ENCODE results near the gene TBL1X. TPM values are rescaled to one million over a fixed set of nuclear protein-coding genes. Genes with fewer than 3 reads are reported as not detected.

The TBL1X gene
- total and polyA plus RNA-seq, 2 of the 13 experiments (the other 11 are each of a cell fraction or from before 2014, with no cell fraction given): 17.6 to 19.9 TPM

GRCh38 chrX:9464435-9465371 is at the start of gene TBL1X (continued):
- TF ChIP-seq KIAA2018 (CRISPR knock-in tag; IDR thresholded peaks at IDR 0.05; ENCODE audit: borderline replicate concordance) (no peak), SIN3A (IDR thresholded peaks at IDR 0.05; ENCODE audit: borderline replicate concordance, low read depth, low read length) (no peak), ZBTB7A (CRISPR knock-in tag; IDR thresholded peaks at IDR 0.05) (no peak), TBP (CRISPR knock-in tag; IDR thresholded peaks at IDR 0.05) (no peak), KDM4B (CRISPR knock-in tag; IDR thresholded peaks at IDR 0.05) (no peak), MEF2D (CRISPR knock-in tag; IDR thresholded peaks at IDR 0.05) (no peak), ISX (CRISPR knock-in tag; conservative IDR thresholded peaks at IDR 0.05) (no peak), TBX3 (IDR thresholded peaks at IDR 0.05; ENCODE audit: borderline replicate concordance) (no peak), ZNF780A (CRISPR knock-in tag; IDR thresholded peaks at IDR 0.05) (no peak), SMARCE1 (IDR thresholded peaks at IDR 0.05; ENCODE audit: borderline replicate concordance) (no peak), ZMAT3 (CRISPR knock-in tag; conservative IDR thresholded peaks at IDR 0.05) (no peak), NFE2L1 (CRISPR knock-in tag; IDR thresholded peaks at IDR 0.05; ENCODE audit: borderline replicate concordance) (no peak), BRCA1 (CRISPR knock-in tag; IDR thresholded peaks at IDR 0.05) (no peak), ZNF496 (CRISPR knock-in tag; IDR thresholded peaks at IDR 0.05; ENCODE audit: insufficient replicate concordance) (no peak), SAFB2 (CRISPR knock-in tag; IDR thresholded peaks at IDR 0.05; ENCODE audit: borderline replicate concordance, low read depth) (no peak), ZNF256 (CRISPR knock-in tag; conservative IDR thresholded peaks at IDR 0.05) (no peak), ZNF468 (CRISPR knock-in tag; IDR thresholded peaks at IDR 0.05) (no peak), GTF2F1 (IDR thresholded peaks at IDR 0.05; ENCODE audit: low read length) (no peak), SMYD3 (CRISPR knock-in tag; IDR thresholded peaks at IDR 0.05) (no peak), TFDP2 (CRISPR knock-in tag; IDR thresholded peaks at IDR 0.05) (no peak)
- TF ChIP-seq, protein P1, sequence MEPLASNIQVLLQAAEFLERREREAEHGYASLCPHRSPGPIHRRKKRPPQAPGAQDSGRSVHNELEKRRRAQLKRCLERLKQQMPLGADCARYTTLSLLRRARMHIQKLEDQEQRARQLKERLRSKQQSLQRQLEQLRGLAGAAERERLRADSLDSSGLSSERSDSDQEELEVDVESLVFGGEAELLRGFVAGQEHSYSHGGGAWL (CRISPR knock-in tag; IDR thresholded peaks at IDR 0.05): no peak
